SU-DHL-6 (cell line): ENCODE results near the gene TMEM220.

Source experiments
- H2AFZ ChIP-seq: fragments of 200-600 bp; sonication (generic); 2 replicates; pipeline ENCODE4 v1.6.1; 2014; ENCODE audit warnings: low read depth, mild to moderate bottlenecking, moderate library complexity, mixed read lengths, antibody characterized with exemption, low read length; ENCODE audit not compliant: severe bottlenecking
- H3F3A ChIP-seq: fragments of 200-600 bp; shearing (Covaris generic); 2 replicates; pipeline ENCODE4 v1.6.0; 2016; ENCODE audit warnings: antibody characterized with exemption, mild to moderate bottlenecking; ENCODE audit not compliant: insufficient read depth
- H3K27ac ChIP-seq: fragments of 200-600 bp; sonication (generic); 2 replicates; pipeline ENCODE4 v1.5.1; 2016; ENCODE audit warnings: low read depth, mild to moderate bottlenecking, low read length, moderate library complexity, mixed read lengths
- H3K27me3 ChIP-seq: fragments of 200-600 bp; sonication (generic), shearing (Covaris generic); 2 replicates; pipeline ENCODE4 v1.6.0; 2014; ENCODE audit warnings: mild to moderate bottlenecking, low read length
- H3K36me3 ChIP-seq: fragments of 200-600 bp; sonication (generic); 2 replicates; pipeline ENCODE4 v1.6.1; 2014; ENCODE audit warnings: mild to moderate bottlenecking, low read length, mixed read lengths
- H3K4me2 ChIP-seq: fragments of 300-600, 200-600 bp; shearing (Covaris generic), sonication (generic); 2 replicates; pipeline ENCODE4 v1.6.0; 2014; ENCODE audit warnings: low read length, low read depth, mild to moderate bottlenecking; ENCODE audit not compliant: poor library complexity, severe bottlenecking
- H3K4me3 ChIP-seq: fragments of 200-600 bp; sonication (generic); 2 replicates; pipeline ENCODE4 v1.5.1; 2014; ENCODE audit warnings: antibody characterized with exemption, low read length, mild to moderate bottlenecking, mixed read lengths; ENCODE audit not compliant: insufficient read depth, poor library complexity, severe bottlenecking
- H3K79me2 ChIP-seq: fragments of 200-600 bp; sonication (generic); 2 replicates; pipeline ENCODE4 v1.6.1; 2014; ENCODE audit warnings: mild to moderate bottlenecking, low read length, moderate library complexity; ENCODE audit not compliant: insufficient read depth
- H3K9ac ChIP-seq: fragments of 200-600 bp; sonication (generic); 2 replicates; pipeline ENCODE4 v1.7.0; 2014; ENCODE audit warnings: mild to moderate bottlenecking, low read length
- H3K9me2 ChIP-seq: fragments of 200-600 bp; sonication (generic); replicated peaks from 2 replicates; pipeline ENCODE4 v1.6.1; 2014; ENCODE audit warnings: low read length; ENCODE audit not compliant: insufficient read depth
- H3K9me3 ChIP-seq: fragments of 200-600 bp; sonication (generic); 2 replicates; pipeline ENCODE4 v1.6.1; 2014; ENCODE audit warnings: low read length, mixed read lengths; ENCODE audit not compliant: insufficient read depth
- H4K20me1 ChIP-seq: fragments of 200-600 bp; sonication (generic); 2 replicates; pipeline ENCODE4 v1.6.1; 2014; ENCODE audit warnings: low read depth, mild to moderate bottlenecking, antibody characterized with exemption, low read length, moderate library complexity, mixed read lengths
- CTCF ChIP-seq: fragments of 200-600 bp; sonication (generic); IDR thresholded peaks from one replicate; pipeline ENCODE4 v1.5.1; 2017; ENCODE audit warnings: antibody characterized with exemption, mild to moderate bottlenecking, low read length, moderate library complexity; ENCODE audit not compliant: insufficient read depth, poor library complexity, severe bottlenecking
- EZH2phosphoT487 ChIP-seq: fragments of 200-600 bp; sonication (generic), shearing (Covaris generic); conservative IDR thresholded peaks from 2 replicates; pipeline ENCODE4 v1.6.1; 2018; ENCODE audit warnings: mild to moderate bottlenecking, antibody characterized with exemption, low read length, moderate library complexity, mixed read lengths

TMEM220 gene

GRCh38 chr17:10718547-10718946 lies 11.3 kb downstream of the TMEM220 start:
- TF ChIP-seq CTCF (no peak), EZH2phosphoT487 (no peak)
- Histone ChIP-seq H3K36me3 (no peaks in the 10 kb centered on the region), H3K79me2 (no peaks in the 10 kb centered on the region), H3K9ac (no peak overlapping the region), H2AFZ (no peak overlapping the region), H3K9me3 (no peaks in the 10 kb centered on the region), H3K4me2 (no peak overlapping the region), H3K4me3 (no peak overlapping the region), H3K27me3 (no peaks in the 10 kb centered on the region), H3K9me2 (no peaks in the 10 kb centered on the region), H3K27ac (no peak overlapping the region), H4K20me1 (no peaks in the 10 kb centered on the region), H3F3A (no peaks in the 10 kb centered on the region; the same call in 1 of the 2 replicates)

- Histone ChIP-seq H3K79me2 (no peaks in the 10 kb centered on the region), H3K9ac (no peak overlapping the region), H3F3A (no peaks in the 10 kb centered on the region; the same call in 1 of the 2 replicates), H3K4me2 (no peak overlapping the region), H3K27ac (no peak overlapping the region), H3K9me3 (no peaks in the 10 kb centered on the region), H3K4me3 (no peak overlapping the region), H2AFZ (no peak overlapping the region), H4K20me1 (no peaks in the 10 kb centered on the region), H3K36me3 (peaks cover 12% of the 10 kb centered on the region; the same call in 1 of the 2 replicates), H3K27me3 (no peaks in the 10 kb centered on the region), H3K9me2 (no peaks in the 10 kb centered on the region)
- no peak for TF ChIP-seq CTCF
- no peak for TF ChIP-seq EZH2phosphoT487
Observed at GRCh38 chr17:10716218-10716617, 13.6 kb downstream of the TMEM220 start.

- Histone ChIP-seq H4K20me1 (no peaks in the 10 kb centered on the region), H3K79me2 (no peaks in the 10 kb centered on the region), H3K9me3 (no peaks in the 10 kb centered on the region), H3K27me3 (no peaks in the 10 kb centered on the region), H3K9ac (no peak overlapping the region), H3K4me2 (no peak overlapping the region), H3K36me3 (peaks cover 16% of the 10 kb centered on the region; the same call in 1 of the 2 replicates), H3F3A (no peaks in the 10 kb centered on the region; the same call in 1 of the 2 replicates), H3K27ac (no peak overlapping the region), H2AFZ (no peak overlapping the region), H3K4me3 (no peak overlapping the region), H3K9me2 (no peaks in the 10 kb centered on the region)
- no peak for TF ChIP-seq EZH2phosphoT487
- no peak for TF ChIP-seq CTCF
Observed at GRCh38 chr17:10713318-10713717, 16.5 kb downstream of the TMEM220 start.
